ENCODE measurements around the gene SCG3. TPM values are rescaled to one million over a fixed set of nuclear protein-coding genes. Genes with fewer than 3 reads are reported as not detected.

Gene SCG3
- total and polyA plus RNA-seq, 2 experiments from 2014 or later, result not detected

GRCh38 chr15:51718219-51718618, 36.9 kb downstream of the SCG3 start:
- no peaks in the 10 kb centered on the region for H3K27me3 ChIP-seq
- TF ChIP-seq CTCF (IDR thresholded peaks at IDR 0.05; ENCODE audit: low read depth, low read length), result no peak
- H3K9me3 ChIP-seq (ENCODE audit: low read depth), result no peaks in the 10 kb centered on the region
- H3K4me3 ChIP-seq, result no peak overlapping the region
- no peak overlapping the region for H3K27ac ChIP-seq
- peak in 1 of 2 donors; percentile 26 for DNase-seq (ENCODE audit: low read depth in 1 of 2, low spot score in 1 of 2)
- H3K36me3 ChIP-seq, result no peaks in the 10 kb centered on the region
- H3K4me1 ChIP-seq (ENCODE audit: low read depth), result peaks cover 3% of the 10 kb centered on the region

- H3K27me3 ChIP-seq, result no peaks in the 10 kb centered on the region
- no peak for TF ChIP-seq CTCF (IDR thresholded peaks at IDR 0.05; ENCODE audit: low read depth, low read length)
- DNase-seq (ENCODE audit: low read depth in 1 of 2, low spot score in 1 of 2), result no peak
- H3K9me3 ChIP-seq (ENCODE audit: low read depth), result no peaks in the 10 kb centered on the region
- no peak overlapping the region for H3K4me3 ChIP-seq
- H3K4me1 ChIP-seq (ENCODE audit: low read depth), result peaks cover 4% of the 10 kb centered on the region
- no peaks in the 10 kb centered on the region for H3K36me3 ChIP-seq
- no peak overlapping the region for H3K27ac ChIP-seq
These were observed 37.4 kb downstream of the SCG3 start for GRCh38 chr15:51718746-51719145.

GRCh38 chr15:51720201-51720995, 39.1 kb downstream of the SCG3 start:
- Histone ChIP-seq H3K27me3 (no peaks in the 10 kb centered on the region), H3K36me3 (no peaks in the 10 kb centered on the region), H3K9me3 (ENCODE audit: low read depth) (no peaks in the 10 kb centered on the region), H3K27ac (no peak overlapping the region), H3K4me3 (no peak overlapping the region), H3K4me1 (ENCODE audit: low read depth) (peaks cover 19% of the 10 kb centered on the region)
- no peak for TF ChIP-seq CTCF (IDR thresholded peaks at IDR 0.05; ENCODE audit: low read depth, low read length)
- DNase-seq (ENCODE audit: low read depth in 1 of 2, low spot score in 1 of 2), result no peak

GRCh38 chr15:51721199-51721960, 40.1 kb downstream of the SCG3 start:
- no peaks in the 10 kb centered on the region for H3K36me3 ChIP-seq
- no peaks in the 10 kb centered on the region for H3K9me3 ChIP-seq (ENCODE audit: low read depth)
- H3K27me3 ChIP-seq, result no peaks in the 10 kb centered on the region
- TF ChIP-seq CTCF (IDR thresholded peaks at IDR 0.05; ENCODE audit: low read depth, low read length), result no peak
- no peak overlapping the region for H3K4me3 ChIP-seq
- DNase-seq (ENCODE audit: low read depth in 1 of 2, low spot score in 1 of 2), result peak in 1 of 2 donors; percentile 40
- H3K4me1 ChIP-seq (ENCODE audit: low read depth), result peaks cover 25% of the 10 kb centered on the region
- H3K27ac ChIP-seq, result no peak overlapping the region

- H3K27ac ChIP-seq, result no peak overlapping the region
- no peak for DNase-seq (ENCODE audit: low read depth in 1 of 2, low spot score in 1 of 2)
- TF ChIP-seq CTCF (IDR thresholded peaks at IDR 0.05; ENCODE audit: low read depth, low read length), result no peak
These were observed 42.9 kb downstream of the SCG3 start for GRCh38 chr15:51724199-51724598.

More at GRCh38 chr15:51724199-51724598, 42.9 kb downstream of the SCG3 start:
- no peaks in the 10 kb centered on the region for H3K9me3 ChIP-seq (ENCODE audit: low read depth)
- H3K36me3 ChIP-seq, result no peaks in the 10 kb centered on the region
- H3K4me3 ChIP-seq, result no peak overlapping the region
- H3K4me1 ChIP-seq (ENCODE audit: low read depth), result peaks cover 22% of the 10 kb centered on the region
- H3K27me3 ChIP-seq, result no peaks in the 10 kb centered on the region
